Smooth muscle cell (in vitro differentiated cells): ENCODE data around the gene PPP1R3A. TPM values are rescaled to one million over a fixed set of nuclear protein-coding genes. Genes with fewer than 3 reads are reported as not detected.

Source experiments
- DNase-seq: peaks from one replicate; lab custom pipeline; 2025; ENCODE audit not compliant: unreplicated experiment; lab: John Stamatoyannopoulos, UW
- H2AFZ ChIP-seq: fragments of 200-600 bp; sonication (generic); 2 replicates; pipeline ENCODE4 v1.6.0; 2016; ENCODE audit warnings: antibody characterized with exemption, low read depth, mild to moderate bottlenecking
- H3F3A ChIP-seq: fragments of 200-600 bp; sonication (generic); 2 replicates; pipeline ENCODE4 v1.6.0; 2017; ENCODE audit warnings: antibody characterized with exemption, low read depth
- H3K27ac ChIP-seq: fragments of 200-600 bp; sonication (generic); 2 replicates; pipeline ENCODE4 v1.5.1; 2016; ENCODE audit warnings: low read depth, mild to moderate bottlenecking
- H3K27me3 ChIP-seq: fragments of 200-600 bp; sonication (generic); 2 replicates; pipeline ENCODE4 v1.6.1; 2016; ENCODE audit warnings: low read depth, mild to moderate bottlenecking
- H3K36me3 ChIP-seq: fragments of 200-600 bp; sonication (generic); 2 replicates; pipeline ENCODE4 v1.5.1; 2016; ENCODE audit warnings: low read depth
- H3K4me1 ChIP-seq: fragments of 200-600 bp; sonication (generic); 2 replicates; pipeline ENCODE4 v1.5.1; 2016; ENCODE audit warnings: low read depth
- H3K4me2 ChIP-seq: fragments of 200-600 bp; sonication (generic); 2 replicates; pipeline ENCODE4 v1.6.0; 2016; ENCODE audit warnings: mild to moderate bottlenecking
- H3K4me3 ChIP-seq: fragments of 200-600 bp; sonication (generic); 2 replicates; pipeline ENCODE4 v1.5.1; 2016; ENCODE audit warnings: mild to moderate bottlenecking
- H3K79me2 ChIP-seq: fragments of 200-600 bp; sonication (generic); 2 replicates; pipeline ENCODE4 v1.6.0; 2016; ENCODE audit warnings: low read depth, mild to moderate bottlenecking
- H3K9ac ChIP-seq: fragments of 200-600 bp; sonication (generic); 2 replicates; pipeline ENCODE4 v1.6.0; 2016; ENCODE audit warnings: low read depth
- H3K9me3 ChIP-seq: fragments of 200-600 bp; sonication (generic); replicated peaks from 2 replicates; pipeline ENCODE4 v1.5.1; 2016; ENCODE audit warnings: low read depth
- H4K20me1 ChIP-seq: fragments of 200-600 bp; sonication (generic); 2 replicates; pipeline ENCODE4 v1.6.0; 2016; ENCODE audit warnings: low read depth
- CTCF ChIP-seq: fragments of 200-600 bp; sonication (generic); IDR thresholded peaks from 2 replicates; pipeline ENCODE4 v1.5.1; 2017; ENCODE audit warnings: borderline replicate concordance, mild to moderate bottlenecking, antibody characterized with exemption; ENCODE audit not compliant: insufficient read depth, poor library complexity, severe bottlenecking
- WGBS: methylation state at CpG from one replicate; pipeline ENCODE4 v1.1.7; 2016; ENCODE audit warnings: low lambda C conversion rate; 5-methylcytosine and 5-hydroxymethylcytosine counted together
- polyA plus RNA-seq: library from polyadenylated mRNA; unstranded; fragments of >200 nt; fragmentation: Nextera tagmentation; extraction: Ambion mirVana; gene quantifications from 2 replicates; pipeline ENCODE4 v1.2.1, GENCODE V29; 2016
- total RNA-seq: library from RNA; depleted of rRNA; stranded (reverse); fragments of >200 nt; gene quantifications from 2 replicates; pipeline ENCODE4 v1.2.3, GENCODE V29; 2014

PPP1R3A gene
- total and polyA plus RNA-seq, 2 experiments from 2014 or later: not detected

GRCh38 chr7:113840954-113841353 lies 77.9 kb downstream of the PPP1R3A start:
- DNase-seq: no peak
- H3K4me1 ChIP-seq: no peaks in the 10 kb centered on the region
- H3F3A ChIP-seq: no peaks in the 10 kb centered on the region
- WGBS: 95% methylated on average over 3 of the region's 3 CpGs
- no peaks in the 10 kb centered on the region for H3K9me3 ChIP-seq
- no peak overlapping the region for H3K27ac ChIP-seq
- no peaks in the 10 kb centered on the region for H3K79me2 ChIP-seq
- H2AFZ ChIP-seq: no peak overlapping the region
- H3K4me3 ChIP-seq: no peak overlapping the region
- no peaks in the 10 kb centered on the region for H4K20me1 ChIP-seq
- H3K4me2 ChIP-seq: no peak overlapping the region
- H3K27me3 ChIP-seq: no peaks in the 10 kb centered on the region
- H3K36me3 ChIP-seq: no peaks in the 10 kb centered on the region
- TF ChIP-seq CTCF: no peak
- H3K9ac ChIP-seq: no peak overlapping the region

- no peak overlapping the region for H3K9ac ChIP-seq
Observed at GRCh38 chr7:113835367-113835766, 83.4 kb downstream of the PPP1R3A start.

GRCh38 chr7:113832196-113832745 lies 86.5 kb downstream of the PPP1R3A start:
- no peak for DNase-seq
- H3K36me3 ChIP-seq: no peaks in the 10 kb centered on the region
- no peak overlapping the region for H3K9ac ChIP-seq
- no peaks in the 10 kb centered on the region for H3K4me1 ChIP-seq
- 90% methylated on average over 1 of the region's 1 CpG for WGBS
- no peak overlapping the region for H3K4me3 ChIP-seq
- H3K27me3 ChIP-seq: no peaks in the 10 kb centered on the region
- H4K20me1 ChIP-seq: no peaks in the 10 kb centered on the region
- no peaks in the 10 kb centered on the region for H3F3A ChIP-seq
- no peak overlapping the region for H3K27ac ChIP-seq
- H3K79me2 ChIP-seq: no peaks in the 10 kb centered on the region
- H3K9me3 ChIP-seq: no peaks in the 10 kb centered on the region
- no peak for TF ChIP-seq CTCF
- H3K4me2 ChIP-seq: no peak overlapping the region
- no peak overlapping the region for H2AFZ ChIP-seq

More at GRCh38 chr7:113835367-113835766, 83.4 kb downstream of the PPP1R3A start:
- DNase-seq: no peak
- Histone ChIP-seq H3K4me3 (no peak overlapping the region), H2AFZ (no peak overlapping the region), H3K36me3 (no peaks in the 10 kb centered on the region), H4K20me1 (no peaks in the 10 kb centered on the region), H3K79me2 (no peaks in the 10 kb centered on the region), H3K27me3 (no peaks in the 10 kb centered on the region), H3F3A (no peaks in the 10 kb centered on the region), H3K27ac (no peak overlapping the region), H3K4me2 (no peak overlapping the region), H3K9me3 (no peaks in the 10 kb centered on the region), H3K4me1 (no peaks in the 10 kb centered on the region)
- TF ChIP-seq CTCF: no peak
- 64% methylated on average over 2 of the region's 2 CpGs for WGBS

- no peaks in the 10 kb centered on the region for H3K4me1 ChIP-seq
- H3K27me3 ChIP-seq: no peaks in the 10 kb centered on the region
- 65% methylated on average over 1 of the region's 1 CpG for WGBS
- H2AFZ ChIP-seq: no peak overlapping the region
- no peaks in the 10 kb centered on the region for H4K20me1 ChIP-seq
- H3K36me3 ChIP-seq: no peaks in the 10 kb centered on the region
- H3K4me3 ChIP-seq: no peak overlapping the region
- no peaks in the 10 kb centered on the region for H3K9me3 ChIP-seq
- H3K79me2 ChIP-seq: no peaks in the 10 kb centered on the region
- no peak overlapping the region for H3K4me2 ChIP-seq
- no peak overlapping the region for H3K9ac ChIP-seq
- no peaks in the 10 kb centered on the region for H3F3A ChIP-seq
- H3K27ac ChIP-seq: no peak overlapping the region
- TF ChIP-seq CTCF: no peak
- DNase-seq: no peak
Observed at GRCh38 chr7:113831556-113831955, 87.3 kb downstream of the PPP1R3A start.
